Neural cell (in vitro differentiated cells): ENCODE measurements around the gene TINAG. TPM values are rescaled to one million over a fixed set of nuclear protein-coding genes. Genes with fewer than 3 reads are reported as not detected.
"Not testable (repeated sequence)": the region's sequence is repeated elsewhere in the genome, so short reads cannot be mapped to it uniquely, and the experiment has no call there.

ENCODE experiments used
- H2AFZ ChIP-seq: fragments of 200-600, 300-800 bp; sonication (generic), shearing (Covaris generic); 2 replicates; pipeline ENCODE4 v1.6.0; 2014; ENCODE audit warnings: low read depth, mild to moderate bottlenecking, antibody characterized with exemption, low read length, moderate library complexity
- H3F3A ChIP-seq: fragments of 200-600 bp; shearing (Covaris generic); 2 replicates; pipeline ENCODE4 v1.6.1; 2016; ENCODE audit warnings: mild to moderate bottlenecking, moderate library complexity, mixed read lengths, antibody characterized with exemption, low read length; ENCODE audit not compliant: insufficient read depth, poor library complexity, severe bottlenecking
- H3K27ac ChIP-seq: fragments of 200-600, 300-800 bp; sonication (generic), shearing (Covaris generic); 2 replicates; pipeline ENCODE4 v1.5.1; 2014; ENCODE audit warnings: mild to moderate bottlenecking, low read length, moderate library complexity
- H3K27me3 ChIP-seq: fragments of 300-800, 200-600 bp; sonication (generic), shearing (Covaris generic); 2 replicates; pipeline ENCODE4 v1.6.0; 2014; ENCODE audit warnings: mild to moderate bottlenecking, low read depth, low read length, moderate library complexity; ENCODE audit not compliant: insufficient read depth
- H3K36me3 ChIP-seq: fragments of 300-800, 200-600 bp; sonication (generic), shearing (Covaris generic); 2 replicates; pipeline ENCODE4 v1.5.1; 2014; ENCODE audit warnings: mild to moderate bottlenecking, antibody characterized with exemption, low read length, moderate library complexity; ENCODE audit not compliant: insufficient read depth
- H3K4me2 ChIP-seq: fragments of 300-800, 200-600 bp; sonication (generic), shearing (Covaris generic); 2 replicates; pipeline ENCODE4 v1.6.0; 2014; ENCODE audit warnings: mild to moderate bottlenecking, low read length
- H3K4me3 ChIP-seq: fragments of 300-800, 200-600 bp; sonication (generic), shearing (Covaris generic); 2 replicates; pipeline ENCODE4 v1.5.1; 2014; ENCODE audit warnings: mild to moderate bottlenecking, low read length, moderate library complexity
- H3K79me2 ChIP-seq: fragments of 200-600 bp; shearing (Covaris generic); replicated peaks from 2 replicates; pipeline ENCODE4 v1.6.0; 2014; ENCODE audit warnings: mild to moderate bottlenecking, low read length, moderate library complexity; ENCODE audit not compliant: insufficient read depth
- H3K9ac ChIP-seq: fragments of 300-800, 200-600 bp; sonication (generic), shearing (Covaris generic); 2 replicates; pipeline ENCODE4 v1.6.1; 2016; ENCODE audit warnings: mild to moderate bottlenecking, low read length, mixed read lengths
- H3K9me2 ChIP-seq: fragments of 200-600 bp; shearing (Covaris generic); 2 replicates; pipeline ENCODE4 v1.6.1; 2016; ENCODE audit warnings: mild to moderate bottlenecking, low read length, mixed read lengths; ENCODE audit not compliant: insufficient read depth
- H3K9me3 ChIP-seq: fragments of 200-600, 300-800 bp; sonication (generic), shearing (Covaris generic); 2 replicates; pipeline ENCODE4 v1.6.1; 2016; ENCODE audit warnings: mild to moderate bottlenecking, mixed run types, low read length, moderate library complexity, mixed read lengths
- H4K20me1 ChIP-seq: fragments of 200-600 bp; shearing (Covaris generic); 2 replicates; pipeline ENCODE4 v1.6.1; 2016; ENCODE audit warnings: mild to moderate bottlenecking, mixed run types; ENCODE audit not compliant: insufficient read depth
- EP300 ChIP-seq: fragments of 450-650 bp; conservative IDR thresholded peaks from 2 replicates; pipeline ENCODE4 v1.6.1; 2014; ENCODE audit warnings: antibody characterized with exemption, mild to moderate bottlenecking, moderate library complexity; ENCODE audit not compliant: poor library complexity, severe bottlenecking
- EZH2 ChIP-seq: fragments of 200-600, 300-800 bp; shearing (Covaris generic), sonication (generic); IDR thresholded peaks from 2 replicates; pipeline ENCODE4 v1.6.1; 2014; ENCODE audit warnings: antibody characterized with exemption, low read length, borderline replicate concordance, mild to moderate bottlenecking; ENCODE audit not compliant: insufficient read depth, poor library complexity, severe bottlenecking
- MXI1 ChIP-seq: fragments of 450-650 bp; conservative IDR thresholded peaks from 2 replicates; pipeline ENCODE4 v1.6.1; 2014; ENCODE audit warnings: antibody characterized with exemption, mild to moderate bottlenecking; ENCODE audit not compliant: poor library complexity, severe bottlenecking
- POLR2AphosphoS5 ChIP-seq: IDR thresholded peaks from 2 replicates; pipeline ENCODE4 v1.6.1; 2012
- RAD21 ChIP-seq: fragments of 450-650 bp; conservative IDR thresholded peaks from 2 replicates; pipeline ENCODE4 v1.6.1; 2014; ENCODE audit warnings: antibody characterized with exemption, mild to moderate bottlenecking, moderate library complexity
- REST ChIP-seq: IDR thresholded peaks from 2 replicates; pipeline ENCODE4 v1.6.1; 2012; ENCODE audit warnings: borderline replicate concordance
- SMC3 ChIP-seq: fragments of 450-650 bp; conservative IDR thresholded peaks from 2 replicates; pipeline ENCODE4 v1.6.1; 2014; ENCODE audit warnings: antibody characterized with exemption, mild to moderate bottlenecking, moderate library complexity; ENCODE audit not compliant: poor library complexity
- TAF1 ChIP-seq: IDR thresholded peaks from 2 replicates; pipeline ENCODE4 v1.6.1; 2012; ENCODE audit warnings: low read depth
- polyA plus RNA-seq: library from polyadenylated mRNA; depleted of rRNA; stranded (reverse); fragments of >200 nt; gene quantifications from 2 replicates; pipeline ENCODE4 v1.2.3, GENCODE V29; 2014
- TF ChIP-seq, protein P1 (sequence below): fragments of 450-650 bp; IDR thresholded peaks from 2 replicates; pipeline ENCODE4 v1.5.1; 2014; ENCODE audit warnings: antibody characterized with exemption, mild to moderate bottlenecking, moderate library complexity; ENCODE audit not compliant: poor library complexity, severe bottlenecking

TINAG gene
- polyA plus RNA-seq, 1 donor from 2014 or later: 1.1 TPM

DNA sequence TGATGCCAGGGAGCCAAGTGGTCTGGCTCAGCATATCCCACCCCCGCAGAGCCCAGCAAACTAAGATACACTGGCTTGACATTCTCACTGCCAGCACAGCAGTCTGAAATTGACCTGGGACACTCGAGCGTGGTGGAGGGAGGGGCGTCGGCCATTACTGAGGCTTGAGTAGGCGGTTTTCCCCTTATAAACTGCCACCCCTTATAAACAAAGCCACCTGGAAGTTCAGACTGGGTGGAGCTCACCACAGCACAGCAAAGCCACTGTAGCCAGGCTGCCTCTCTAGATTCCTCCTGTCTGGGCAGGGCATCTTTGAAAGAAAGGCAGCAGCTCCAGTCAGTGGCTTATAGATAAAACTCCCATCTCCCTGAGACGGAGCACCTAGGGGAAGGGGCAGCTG lies 19.4 kb downstream of the TINAG start:
- no peaks in the 10 kb centered on the region for H3K9me2 ChIP-seq
- H3K9ac ChIP-seq: no peak overlapping the region
- TF ChIP-seq, protein P1, sequence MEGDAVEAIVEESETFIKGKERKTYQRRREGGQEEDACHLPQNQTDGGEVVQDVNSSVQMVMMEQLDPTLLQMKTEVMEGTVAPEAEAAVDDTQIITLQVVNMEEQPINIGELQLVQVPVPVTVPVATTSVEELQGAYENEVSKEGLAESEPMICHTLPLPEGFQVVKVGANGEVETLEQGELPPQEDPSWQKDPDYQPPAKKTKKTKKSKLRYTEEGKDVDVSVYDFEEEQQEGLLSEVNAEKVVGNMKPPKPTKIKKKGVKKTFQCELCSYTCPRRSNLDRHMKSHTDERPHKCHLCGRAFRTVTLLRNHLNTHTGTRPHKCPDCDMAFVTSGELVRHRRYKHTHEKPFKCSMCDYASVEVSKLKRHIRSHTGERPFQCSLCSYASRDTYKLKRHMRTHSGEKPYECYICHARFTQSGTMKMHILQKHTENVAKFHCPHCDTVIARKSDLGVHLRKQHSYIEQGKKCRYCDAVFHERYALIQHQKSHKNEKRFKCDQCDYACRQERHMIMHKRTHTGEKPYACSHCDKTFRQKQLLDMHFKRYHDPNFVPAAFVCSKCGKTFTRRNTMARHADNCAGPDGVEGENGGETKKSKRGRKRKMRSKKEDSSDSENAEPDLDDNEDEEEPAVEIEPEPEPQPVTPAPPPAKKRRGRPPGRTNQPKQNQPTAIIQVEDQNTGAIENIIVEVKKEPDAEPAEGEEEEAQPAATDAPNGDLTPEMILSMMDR: no peak
- TF ChIP-seq SMC3: no peak
- H3K4me3 ChIP-seq: no peak overlapping the region
- no peaks in the 10 kb centered on the region for H3K9me3 ChIP-seq
- no peaks in the 10 kb centered on the region for H3F3A ChIP-seq
- no peaks in the 10 kb centered on the region for H4K20me1 ChIP-seq
- no peaks in the 10 kb centered on the region for H3K36me3 ChIP-seq
- H3K27ac ChIP-seq: no peak overlapping the region
- H2AFZ ChIP-seq: no peak overlapping the region
- H3K4me2 ChIP-seq: no peak overlapping the region
- H3K27me3 ChIP-seq: no peaks in the 10 kb centered on the region
- H3K79me2 ChIP-seq: no peaks in the 10 kb centered on the region

DNA sequence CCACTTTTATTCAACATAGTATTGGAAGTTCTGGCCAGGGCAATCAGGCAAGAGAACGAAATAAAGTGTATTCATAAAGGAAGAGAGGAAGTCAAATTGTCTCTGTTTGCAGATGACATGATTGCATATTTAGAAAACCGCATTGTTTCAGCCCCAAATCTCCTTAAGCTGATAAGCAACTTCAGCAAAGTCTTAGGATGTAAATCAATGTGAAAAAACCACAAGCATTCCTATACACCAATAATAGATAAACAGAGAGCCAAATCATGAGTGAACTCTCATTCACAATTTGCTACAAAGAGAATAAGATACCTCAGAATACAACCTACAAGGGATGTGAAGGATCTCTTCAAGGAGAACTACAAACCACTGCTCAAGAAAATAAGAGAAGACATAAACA lies 23.3 kb downstream of the TINAG start:
- H3K4me3 ChIP-seq, H4K20me1 ChIP-seq, H3K79me2 ChIP-seq, H3F3A ChIP-seq, H3K9me3 ChIP-seq, H3K9ac ChIP-seq, H3K9me2 ChIP-seq, H3K27ac ChIP-seq, H2AFZ ChIP-seq, H3K27me3 ChIP-seq, H3K4me2 ChIP-seq, H3K36me3 ChIP-seq: not testable (repeated sequence)

DNA sequence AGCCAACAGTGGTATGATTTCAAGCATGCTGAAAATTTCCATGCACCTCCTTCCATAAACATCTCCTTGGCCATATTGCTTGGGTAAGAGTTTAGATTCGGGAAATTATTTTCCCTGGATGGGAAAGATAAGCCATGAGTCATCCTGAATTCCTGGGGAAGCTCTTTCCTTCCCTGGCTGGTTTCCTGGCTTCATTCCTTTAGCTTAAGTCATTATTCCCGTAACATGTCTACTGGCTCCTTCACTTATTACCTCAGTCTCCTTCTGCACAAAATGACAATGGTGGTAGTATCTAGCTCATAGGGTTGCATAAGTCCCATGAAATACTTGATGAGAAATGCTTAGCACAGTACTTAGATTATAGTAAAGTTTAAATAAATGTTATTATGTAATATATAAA lies 27.6 kb downstream of the TINAG start:
- Histone ChIP-seq H3K4me3 (no peak overlapping the region), H3K4me2 (no peak overlapping the region), H3K27ac (no peak overlapping the region), H2AFZ (no peak overlapping the region), H3F3A (no peaks in the 10 kb centered on the region), H3K9me2 (no peaks in the 10 kb centered on the region), H3K36me3 (no peaks in the 10 kb centered on the region), H3K27me3 (no peaks in the 10 kb centered on the region), H3K9me3 (no peaks in the 10 kb centered on the region), H3K79me2 (no peaks in the 10 kb centered on the region), H4K20me1 (no peaks in the 10 kb centered on the region), H3K9ac (no peak overlapping the region)
- TF ChIP-seq EP300 (no peak), RAD21 (no peak), REST (no peak), MXI1 (no peak), TAF1 (no peak), POLR2AphosphoS5 (no peak), SMC3 (no peak), EZH2 (no peak)
- TF ChIP-seq, protein P1: no peak
